ENCODE measurements around the gene TBCEL.

Gene TBCEL

DNA sequence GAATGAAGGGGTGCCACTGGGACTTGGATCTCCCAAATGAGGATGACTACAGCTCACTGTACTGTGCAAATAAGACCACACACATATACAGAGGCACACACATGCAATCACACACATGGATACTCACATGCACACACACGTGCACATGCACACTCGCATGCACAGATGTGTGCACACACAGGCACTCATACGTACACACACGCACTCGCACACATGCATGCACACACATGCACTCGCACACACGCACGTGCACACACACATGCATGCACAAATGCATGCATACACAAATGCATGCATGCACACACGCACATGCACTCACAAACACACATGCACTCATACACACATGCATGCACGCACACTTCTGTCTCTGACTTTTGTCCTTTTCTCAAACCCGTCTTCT lies 113.1 kb downstream of the TBCEL start:
- no peak for DNase-seq (ENCODE audit: low read depth in 1 of 2, low spot score in 1 of 2)

GRCh38 chr11:121138259-121138658 lies 114.4 kb downstream of the TBCEL start:
- DNase-seq (ENCODE audit: low read depth in 1 of 2, low spot score in 1 of 2) = no peak

DNA sequence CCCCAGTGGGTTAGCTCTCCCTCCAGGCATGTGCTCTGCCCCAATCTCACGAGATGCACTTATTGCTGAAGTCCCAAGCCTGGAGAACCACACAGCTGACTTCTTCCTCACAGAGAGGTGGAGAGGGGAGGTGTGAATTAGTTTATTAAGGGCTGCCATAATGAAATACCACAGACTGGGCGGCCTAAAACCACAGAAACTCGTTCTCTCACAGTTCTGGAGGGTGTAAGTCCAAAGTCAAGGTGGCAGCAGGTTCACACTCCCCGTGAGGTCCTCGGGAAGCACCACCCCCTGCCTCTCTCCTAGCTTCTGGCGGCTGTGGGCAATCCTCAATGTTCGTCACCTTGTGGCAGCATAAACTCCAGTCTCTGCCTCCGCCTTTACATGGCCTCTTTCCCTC lies 116.5 kb downstream of the TBCEL start:
- DNase-seq (ENCODE audit: low read depth in 1 of 2, low spot score in 1 of 2) = no peak

Measured in activated T-helper 1 cell treated with anti-CD3 and anti-CD28 coated beads, Interleukin-2, amount 50 U/mL, for 16 hours (primary cell).